Fibroblast of skin of back (primary cell): ENCODE results near the gene PTGS1.

ENCODE experiments used
- DNase-seq: peaks from one replicate; pipeline ENCODE4 v3.0.0-alpha.2; 2013

The PTGS1 gene

GRCh38 chr9:122376796-122377195 lies 6.0 kb downstream of the PTGS1 start:
- no peak for DNase-seq

- DNase-seq: no peak
Measured at GRCh38 chr9:122377241-122378164, 6.7 kb downstream of the PTGS1 start.

- no peak for DNase-seq
Measured at GRCh38 chr9:122378236-122378635, 7.4 kb downstream of the PTGS1 start.

- no peak for DNase-seq
Measured at GRCh38 chr9:122379340-122379739, 8.5 kb downstream of the PTGS1 start.

GRCh38 chr9:122380293-122380692 lies 9.5 kb downstream of the PTGS1 start:
- no peak for DNase-seq

- no peak for DNase-seq
Measured at GRCh38 chr9:122381206-122381950, 10.6 kb downstream of the PTGS1 start.

GRCh38 chr9:122382901-122383850 lies 12.4 kb downstream of the PTGS1 start:
- DNase-seq: no peak

- peak; percentile 82 for DNase-seq
Measured at GRCh38 chr9:122383992-122384461, 13.2 kb downstream of the PTGS1 start.

GRCh38 chr9:122386311-122386872 lies 15.6 kb downstream of the PTGS1 start:
- DNase-seq: no peak

- no peak for DNase-seq
Measured at GRCh38 chr9:122387536-122387935, 16.7 kb downstream of the PTGS1 start.

GRCh38 chr9:122389195-122389594 lies 18.4 kb downstream of the PTGS1 start:
- no peak for DNase-seq

- no peak for DNase-seq
Measured at GRCh38 chr9:122389799-122390481, 19.1 kb downstream of the PTGS1 start.

- no peak for DNase-seq
Measured at GRCh38 chr9:122392284-122392683, 21.5 kb downstream of the PTGS1 start.

- DNase-seq: peak; percentile 27
Measured at GRCh38 chr9:122392714-122393113, 21.9 kb downstream of the PTGS1 start.

GRCh38 chr9:122393284-122393983 lies 22.6 kb downstream of the PTGS1 start:
- DNase-seq: no peak

GRCh38 chr9:122394265-122395125 lies 23.7 kb downstream of the PTGS1 start:
- peak; percentile 74 for DNase-seq

- DNase-seq: peak; percentile 40
Measured at GRCh38 chr9:122396614-122397148, 25.9 kb downstream of the PTGS1 start.

- DNase-seq: no peak
Measured at GRCh38 chr9:122397749-122398148, 26.9 kb downstream of the PTGS1 start.

GRCh38 chr9:122398371-122398924 lies 27.6 kb downstream of the PTGS1 start:
- DNase-seq: no peak
